KG1 (cell line): ENCODE measurements around the gene MTA2.
"Not testable (repeated sequence)": the region's sequence is repeated elsewhere in the genome, so short reads cannot be mapped to it uniquely, and the experiment has no call there.

Experiments
- DNase-seq: peaks from one replicate; lab custom pipeline; 2025; lab: John Stamatoyannopoulos, UW

MTA2 gene

GRCh38 chr11:62592146-62592815, 9.4 kb downstream of the MTA2 start:
- DNase-seq: no peak

- DNase-seq: peak; percentile 99
Observed at GRCh38 chr11:62591448-62592145, 10.1 kb downstream of the MTA2 start, which contains the start of gene TUT1. TUT1 (minus strand) TSS chr11:62591523; CDS start chr11:62591485, 38 bp downstream.

- DNase-seq: no peak
Observed at GRCh38 chr11:62588966-62589637, 12.6 kb downstream of the MTA2 start.

- DNase-seq: not testable (repeated sequence)
Observed at GRCh38 chr11:62585356-62585755, 16.3 kb downstream of the MTA2 start.

GRCh38 chr11:62581735-62582134, 19.9 kb downstream of the MTA2 start:
- DNase-seq: not testable (repeated sequence)

- no peak for DNase-seq
Observed at GRCh38 chr11:62580959-62581715, 20.5 kb downstream of the MTA2 start.

GRCh38 chr11:62579252-62579651, 22.4 kb downstream of the MTA2 start:
- no peak for DNase-seq

- no peak for DNase-seq
Observed at GRCh38 chr11:62578541-62578940, 23.1 kb downstream of the MTA2 start.

GRCh38 chr11:62577046-62577714, 24.5 kb downstream of the MTA2 start:
- no peak for DNase-seq

- DNase-seq: no peak
Observed at GRCh38 chr11:62575837-62576236, 25.8 kb downstream of the MTA2 start.

- no peak for DNase-seq
Observed at GRCh38 chr11:62575156-62575555, 26.5 kb downstream of the MTA2 start.

GRCh38 chr11:62574363-62575071, 27.1 kb downstream of the MTA2 start:
- no peak for DNase-seq

GRCh38 chr11:62573592-62574362, 27.9 kb downstream of the MTA2 start, which contains the start of gene EEF1G:
EEF1G (minus strand) TSS chr11:62573891; CDS start chr11:62573842, 49 bp downstream.
- DNase-seq: peak; percentile 100

- no peak for DNase-seq
Observed at GRCh38 chr11:62573006-62573591, 28.6 kb downstream of the MTA2 start.

- DNase-seq: no peak
Observed at GRCh38 chr11:62572431-62572830, 29.2 kb downstream of the MTA2 start.

- not testable (repeated sequence) for DNase-seq
Observed at GRCh38 chr11:62571493-62571892, 30.2 kb downstream of the MTA2 start.

GRCh38 chr11:62570903-62571302, 30.8 kb downstream of the MTA2 start:
- not testable (repeated sequence) for DNase-seq

GRCh38 chr11:62569611-62570010, 32.1 kb downstream of the MTA2 start:
- no peak for DNase-seq

- DNase-seq: no peak
Observed at GRCh38 chr11:62567018-62567633, 34.5 kb downstream of the MTA2 start.
